Fibroblast of skin of left biceps (primary cell): ENCODE results near the gene TNP2.

Source experiments
- DNase-seq, 2 experiments: peaks; one replicate each; pipeline ENCODE4 v3.0.0-alpha.2; 2013; ENCODE audit warnings: low read depth in 2 of 2

Gene TNP2

GRCh38 chr16:11268921-11269375 is at the start of gene TNP2:
TSS of gene TNP2 (minus strand) at chr16:11269325. CDS start at chr16:11269262, 63 bp downstream.
- no peak for DNase-seq

- no peak for DNase-seq
Observed at GRCh38 chr16:11318817-11319216, 49.7 kb upstream of the TNP2 start.

GRCh38 chr16:11316331-11317015 is 47.3 kb upstream of the TNP2 start:
- DNase-seq: no peak

GRCh38 chr16:11315510-11315909 is 46.4 kb upstream of the TNP2 start:
- peak; percentile 36 to 40 for DNase-seq

GRCh38 chr16:11314309-11314894 is 45.3 kb upstream of the TNP2 start:
- DNase-seq: no peak

- DNase-seq: no peak
Observed at GRCh38 chr16:11313493-11314308, 44.6 kb upstream of the TNP2 start.

- peak in 1 of 2 experiments; percentile 31 for DNase-seq
Observed at GRCh38 chr16:11312718-11313492, 43.8 kb upstream of the TNP2 start.

- DNase-seq: no peak
Observed at GRCh38 chr16:11310997-11311561, 42.0 kb upstream of the TNP2 start.

GRCh38 chr16:11310634-11310977 is 41.5 kb upstream of the TNP2 start:
- no peak for DNase-seq

GRCh38 chr16:11309895-11310633 is 40.9 kb upstream of the TNP2 start:
- no peak for DNase-seq

- DNase-seq: no peak
Observed at GRCh38 chr16:11308493-11309283, 39.6 kb upstream of the TNP2 start.

GRCh38 chr16:11307639-11308492 is 38.7 kb upstream of the TNP2 start:
- no peak for DNase-seq

- DNase-seq: no peak
Observed at GRCh38 chr16:11306997-11307638, 38.0 kb upstream of the TNP2 start.

GRCh38 chr16:11306381-11306780 is 37.3 kb upstream of the TNP2 start:
- no peak for DNase-seq

- no peak for DNase-seq
Observed at GRCh38 chr16:11303405-11304138, 34.4 kb upstream of the TNP2 start.

GRCh38 chr16:11302977-11303376 is 33.9 kb upstream of the TNP2 start:
- no peak for DNase-seq

- DNase-seq: no peak
Observed at GRCh38 chr16:11301645-11302501, 32.7 kb upstream of the TNP2 start.
